SK-N-SH treated with all-trans-retinoic acid at 6 μM for 48 hours (cell line): ENCODE data around the gene PIGS.

ENCODE experiments used
- ATAC-seq: fragments of 200-7000 bp; cut with Tn5 transposase; 3 replicates; pipeline ENCODE4 v1.9.1; 2020; ENCODE audit warnings: mild to moderate bottlenecking, moderate library complexity
- ARNTL ChIP-seq: fragments of 450-650 bp; formaldehyde crosslinking; IDR thresholded peaks from 2 replicates; pipeline ENCODE4 v1.5.0; 2020; ENCODE audit warnings: low read depth, mild to moderate bottlenecking, moderate library complexity, borderline replicate concordance
- BACH2 ChIP-seq: fragments of 250-450 bp; sonication (Bioruptor Pico); IDR thresholded peaks from 2 replicates; pipeline ENCODE4 v1.9.0; 2021; ENCODE audit warnings: mild to moderate bottlenecking, borderline replicate concordance
- CREB5 ChIP-seq: fragments of 250-450 bp; sonication (Bioruptor Pico); IDR thresholded peaks from 2 replicates; pipeline ENCODE4 v1.5.1; 2020; ENCODE audit warnings: low read depth, mild to moderate bottlenecking, moderate library complexity
- CSRNP3 ChIP-seq: fragments of 250-450 bp; sonication (Bioruptor Pico); IDR thresholded peaks from 2 replicates; pipeline ENCODE4 v1.5.1; 2021; ENCODE audit warnings: mild to moderate bottlenecking, moderate library complexity
- ESRRG ChIP-seq: fragments of 250-450 bp; sonication (Bioruptor Pico); IDR thresholded peaks from 2 replicates; pipeline ENCODE4 v1.6.1; 2021; ENCODE audit warnings: mild to moderate bottlenecking
- GLIS3 ChIP-seq: fragments of 250-450 bp; sonication (Bioruptor Pico); IDR thresholded peaks from 2 replicates; pipeline ENCODE4 v1.5.0; 2020; ENCODE audit warnings: mild to moderate bottlenecking, moderate library complexity
- ISL1 ChIP-seq: fragments of 250-450 bp; sonication (Bioruptor Pico); IDR thresholded peaks from 2 replicates; pipeline ENCODE4 v2.1.2; 2022; ENCODE audit warnings: mild to moderate bottlenecking, moderate library complexity
- OSR1 ChIP-seq: fragments of 250-450 bp; sonication (Bioruptor Pico); IDR thresholded peaks from 2 replicates; pipeline ENCODE4 v1.8.0; 2022; ENCODE audit warnings: moderate library complexity, mild to moderate bottlenecking, inconsistent platforms
- PPARA ChIP-seq: fragments of 250-450 bp; sonication (Bioruptor Pico); IDR thresholded peaks from 2 replicates; pipeline ENCODE4 v1.5.0; 2020; ENCODE audit warnings: mild to moderate bottlenecking, borderline replicate concordance
- RARB ChIP-seq: fragments of 250-450 bp; sonication (Bioruptor Pico); IDR thresholded peaks from 2 replicates; pipeline ENCODE4 v1.8.0; 2021; ENCODE audit warnings: mild to moderate bottlenecking, moderate library complexity
- SNAI2 ChIP-seq: fragments of 250-450 bp; sonication (Bioruptor Pico); IDR thresholded peaks from 2 replicates; pipeline ENCODE4 v1.5.0; 2020; ENCODE audit warnings: mild to moderate bottlenecking, moderate library complexity
- TCF4 ChIP-seq: fragments of 250-450 bp; sonication (Bioruptor Pico); IDR thresholded peaks from 2 replicates; pipeline ENCODE4 v1.8.0; 2021; ENCODE audit warnings: mild to moderate bottlenecking, moderate library complexity, borderline replicate concordance
- TOX ChIP-seq: fragments of 250-450 bp; sonication (Bioruptor Pico); IDR thresholded peaks from 2 replicates; pipeline ENCODE4 v1.8.0; 2021; ENCODE audit warnings: mild to moderate bottlenecking, moderate library complexity, borderline replicate concordance
- ZC3H10 ChIP-seq: fragments of 250-450 bp; sonication (Bioruptor Pico); IDR thresholded peaks from 2 replicates; pipeline ENCODE4 v1.5.1; 2021; ENCODE audit warnings: mild to moderate bottlenecking, moderate library complexity
- ZFP3 ChIP-seq: fragments of 250-450 bp; sonication (Bioruptor Pico); IDR thresholded peaks from 2 replicates; pipeline ENCODE4 v1.5.0; 2020; ENCODE audit warnings: mild to moderate bottlenecking, moderate library complexity
- ZFP30 ChIP-seq: fragments of 450-650 bp; formaldehyde crosslinking; IDR thresholded peaks from 2 replicates; pipeline ENCODE4 v1.5.0; 2022; ENCODE audit warnings: mild to moderate bottlenecking, moderate library complexity
- ZNF565 ChIP-seq: fragments of 450-650 bp; formaldehyde crosslinking; conservative IDR thresholded peaks from 2 replicates; pipeline ENCODE4 v1.5.0; 2020; ENCODE audit warnings: low read depth, mild to moderate bottlenecking, moderate library complexity
- ZNF70 ChIP-seq: fragments of 450-650 bp; formaldehyde crosslinking; IDR thresholded peaks from 2 replicates; pipeline ENCODE4 v1.5.0; 2020; ENCODE audit warnings: mild to moderate bottlenecking, moderate library complexity
- ZNF8 ChIP-seq: fragments of 450-650 bp; formaldehyde crosslinking; IDR thresholded peaks from 2 replicates; pipeline ENCODE4 v1.5.0; 2020; ENCODE audit warnings: mild to moderate bottlenecking, moderate library complexity
- TF ChIP-seq, protein P1 (sequence below): fragments of 250-450 bp; sonication (Bioruptor Pico); IDR thresholded peaks from 2 replicates; pipeline ENCODE4 v1.8.0; 2020; ENCODE audit warnings: mild to moderate bottlenecking, moderate library complexity, borderline replicate concordance
- TF ChIP-seq, protein P2 (sequence below): fragments of 250-450 bp; sonication (Bioruptor Pico); IDR thresholded peaks from 2 replicates; pipeline ENCODE4 v1.5.0; 2020; ENCODE audit warnings: mild to moderate bottlenecking, moderate library complexity
- TF ChIP-seq, protein P3 (sequence below): fragments of 250-450 bp; sonication (Bioruptor Pico); IDR thresholded peaks from 2 replicates; pipeline ENCODE4 v1.8.0; 2021; ENCODE audit warnings: low read depth, mild to moderate bottlenecking, moderate library complexity, borderline replicate concordance

The PIGS gene

DNA sequence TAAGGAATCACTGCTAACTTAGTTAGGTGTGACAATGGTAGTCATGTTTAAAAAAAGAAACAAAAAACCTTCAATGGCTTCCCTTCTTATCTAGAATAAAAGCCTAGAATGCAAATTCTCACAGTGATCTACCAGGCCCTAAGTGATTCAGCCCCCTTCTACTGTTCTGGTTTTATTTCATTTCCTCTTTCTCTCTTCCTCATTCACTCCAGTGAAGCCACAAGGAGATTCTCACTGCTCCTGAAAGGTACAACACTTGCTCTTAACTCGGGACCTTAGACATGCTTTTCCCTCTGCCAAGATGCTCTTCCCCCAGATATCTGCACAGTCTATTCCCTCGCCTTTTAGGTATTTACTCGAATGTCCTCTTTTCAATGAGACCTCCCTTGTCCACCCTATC is 3.7 kb downstream of the PIGS start:
- TF ChIP-seq GLIS3 (CRISPR knock-in tag): no peak
- TF ChIP-seq BACH2: no peak
- no peak for TF ChIP-seq OSR1 (CRISPR knock-in tag)
- no peak for TF ChIP-seq ARNTL (CRISPR knock-in tag)
- TF ChIP-seq ZC3H10 (CRISPR knock-in tag): no peak
- TF ChIP-seq CSRNP3 (CRISPR knock-in tag): no peak
- no peak for TF ChIP-seq ESRRG (CRISPR knock-in tag)
- no peak for TF ChIP-seq ZNF565
- no peak for TF ChIP-seq SNAI2 (CRISPR knock-in tag)
- no peak for TF ChIP-seq ZFP3
- TF ChIP-seq RARB (CRISPR knock-in tag): no peak
- no peak for ATAC-seq

GRCh38 chr17:28563475-28563874 is 7.8 kb downstream of the PIGS start:
- TF ChIP-seq ISL1 (CRISPR knock-in tag) (peak; percentile 39; the same call in 1 of the 2 replicates), TOX (CRISPR knock-in tag) (no peak), OSR1 (CRISPR knock-in tag) (no peak), TCF4 (no peak)
- TF ChIP-seq, protein P1, sequence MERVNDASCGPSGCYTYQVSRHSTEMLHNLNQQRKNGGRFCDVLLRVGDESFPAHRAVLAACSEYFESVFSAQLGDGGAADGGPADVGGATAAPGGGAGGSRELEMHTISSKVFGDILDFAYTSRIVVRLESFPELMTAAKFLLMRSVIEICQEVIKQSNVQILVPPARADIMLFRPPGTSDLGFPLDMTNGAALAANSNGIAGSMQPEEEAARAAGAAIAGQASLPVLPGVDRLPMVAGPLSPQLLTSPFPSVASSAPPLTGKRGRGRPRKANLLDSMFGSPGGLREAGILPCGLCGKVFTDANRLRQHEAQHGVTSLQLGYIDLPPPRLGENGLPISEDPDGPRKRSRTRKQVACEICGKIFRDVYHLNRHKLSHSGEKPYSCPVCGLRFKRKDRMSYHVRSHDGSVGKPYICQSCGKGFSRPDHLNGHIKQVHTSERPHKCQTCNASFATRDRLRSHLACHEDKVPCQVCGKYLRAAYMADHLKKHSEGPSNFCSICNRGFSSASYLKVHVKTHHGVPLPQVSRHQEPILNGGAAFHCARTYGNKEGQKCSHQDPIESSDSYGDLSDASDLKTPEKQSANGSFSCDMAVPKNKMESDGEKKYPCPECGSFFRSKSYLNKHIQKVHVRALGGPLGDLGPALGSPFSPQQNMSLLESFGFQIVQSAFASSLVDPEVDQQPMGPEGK (CRISPR knock-in tag): no peak
- peak; percentile 88 for ATAC-seq

DNA sequence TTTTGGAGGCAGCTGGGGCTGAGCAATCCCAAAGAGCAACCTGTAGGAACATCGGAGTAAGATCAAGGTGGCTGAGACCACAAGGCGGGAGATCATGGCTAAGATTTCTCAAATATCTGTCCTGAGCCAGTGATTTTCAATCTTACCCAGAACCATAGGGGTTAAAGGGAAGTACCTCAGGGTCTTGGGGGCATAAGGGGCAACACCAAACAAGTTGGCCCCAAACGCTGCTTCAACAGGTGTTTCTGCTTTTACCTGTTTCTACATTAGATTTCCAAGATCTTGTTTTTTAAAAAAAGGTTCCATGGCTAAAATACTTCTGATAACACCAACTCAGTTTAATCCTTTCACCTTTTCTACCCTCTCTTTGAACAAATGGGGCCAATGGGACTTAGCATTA is 16.3 kb downstream of the PIGS start:
- ATAC-seq: no peak
- TF ChIP-seq CREB5 (CRISPR knock-in tag) (no peak), SNAI2 (CRISPR knock-in tag) (no peak), PPARA (CRISPR knock-in tag) (no peak), TCF4 (no peak), GLIS3 (CRISPR knock-in tag) (no peak), ARNTL (CRISPR knock-in tag) (no peak), ESRRG (CRISPR knock-in tag) (no peak), ZNF8 (no peak), ZNF565 (no peak), ZFP3 (no peak)
- TF ChIP-seq, protein P2, sequence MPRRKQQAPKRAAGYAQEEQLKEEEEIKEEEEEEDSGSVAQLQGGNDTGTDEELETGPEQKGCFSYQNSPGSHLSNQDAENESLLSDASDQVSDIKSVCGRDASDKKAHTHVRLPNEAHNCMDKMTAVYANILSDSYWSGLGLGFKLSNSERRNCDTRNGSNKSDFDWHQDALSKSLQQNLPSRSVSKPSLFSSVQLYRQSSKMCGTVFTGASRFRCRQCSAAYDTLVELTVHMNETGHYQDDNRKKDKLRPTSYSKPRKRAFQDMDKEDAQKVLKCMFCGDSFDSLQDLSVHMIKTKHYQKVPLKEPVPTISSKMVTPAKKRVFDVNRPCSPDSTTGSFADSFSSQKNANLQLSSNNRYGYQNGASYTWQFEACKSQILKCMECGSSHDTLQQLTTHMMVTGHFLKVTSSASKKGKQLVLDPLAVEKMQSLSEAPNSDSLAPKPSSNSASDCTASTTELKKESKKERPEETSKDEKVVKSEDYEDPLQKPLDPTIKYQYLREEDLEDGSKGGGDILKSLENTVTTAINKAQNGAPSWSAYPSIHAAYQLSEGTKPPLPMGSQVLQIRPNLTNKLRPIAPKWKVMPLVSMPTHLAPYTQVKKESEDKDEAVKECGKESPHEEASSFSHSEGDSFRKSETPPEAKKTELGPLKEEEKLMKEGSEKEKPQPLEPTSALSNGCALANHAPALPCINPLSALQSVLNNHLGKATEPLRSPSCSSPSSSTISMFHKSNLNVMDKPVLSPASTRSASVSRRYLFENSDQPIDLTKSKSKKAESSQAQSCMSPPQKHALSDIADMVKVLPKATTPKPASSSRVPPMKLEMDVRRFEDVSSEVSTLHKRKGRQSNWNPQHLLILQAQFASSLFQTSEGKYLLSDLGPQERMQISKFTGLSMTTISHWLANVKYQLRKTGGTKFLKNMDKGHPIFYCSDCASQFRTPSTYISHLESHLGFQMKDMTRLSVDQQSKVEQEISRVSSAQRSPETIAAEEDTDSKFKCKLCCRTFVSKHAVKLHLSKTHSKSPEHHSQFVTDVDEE (CRISPR knock-in tag): no peak

DNA sequence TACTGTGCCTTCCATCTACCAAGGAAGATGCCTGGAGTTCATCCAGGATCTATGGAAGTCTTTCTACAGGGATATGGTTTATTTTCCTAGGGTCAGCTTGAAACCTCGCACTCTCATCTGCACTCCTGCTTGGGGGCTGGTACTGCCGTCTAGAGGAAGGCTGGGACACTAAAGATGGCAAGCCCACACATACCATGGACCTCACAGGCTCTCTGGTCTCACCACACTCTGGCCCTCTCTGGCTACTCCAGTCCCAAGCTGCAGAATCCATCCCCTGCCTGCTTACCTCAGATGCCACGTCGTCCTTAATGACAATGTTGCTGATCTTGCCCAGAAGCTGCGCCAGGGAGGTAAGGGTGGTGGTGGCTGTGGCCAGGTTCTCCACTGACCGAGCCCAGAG is 16.8 kb downstream of the PIGS start:
- ATAC-seq: no peak
- no peak for TF ChIP-seq ARNTL (CRISPR knock-in tag)
- no peak for TF ChIP-seq GLIS3 (CRISPR knock-in tag)
- no peak for TF ChIP-seq TOX (CRISPR knock-in tag)
- TF ChIP-seq, protein P3, sequence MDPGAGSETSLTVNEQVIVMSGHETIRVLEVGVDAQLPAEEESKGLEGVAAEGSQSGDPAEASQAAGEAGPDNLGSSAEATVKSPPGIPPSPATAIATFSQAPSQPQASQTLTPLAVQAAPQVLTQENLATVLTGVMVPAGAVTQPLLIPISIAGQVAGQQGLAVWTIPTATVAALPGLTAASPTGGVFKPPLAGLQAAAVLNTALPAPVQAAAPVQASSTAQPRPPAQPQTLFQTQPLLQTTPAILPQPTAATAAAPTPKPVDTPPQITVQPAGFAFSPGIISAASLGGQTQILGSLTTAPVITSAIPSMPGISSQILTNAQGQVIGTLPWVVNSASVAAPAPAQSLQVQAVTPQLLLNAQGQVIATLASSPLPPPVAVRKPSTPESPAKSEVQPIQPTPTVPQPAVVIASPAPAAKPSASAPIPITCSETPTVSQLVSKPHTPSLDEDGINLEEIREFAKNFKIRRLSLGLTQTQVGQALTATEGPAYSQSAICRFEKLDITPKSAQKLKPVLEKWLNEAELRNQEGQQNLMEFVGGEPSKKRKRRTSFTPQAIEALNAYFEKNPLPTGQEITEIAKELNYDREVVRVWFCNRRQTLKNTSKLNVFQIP (CRISPR knock-in tag): no peak
- TF ChIP-seq RARB (CRISPR knock-in tag): no peak
- no peak for TF ChIP-seq SNAI2 (CRISPR knock-in tag)
- no peak for TF ChIP-seq ESRRG (CRISPR knock-in tag)
- no peak for TF ChIP-seq ZFP30 (CRISPR knock-in tag)
- no peak for TF ChIP-seq TCF4
- no peak for TF ChIP-seq BACH2
- TF ChIP-seq ZNF70 (CRISPR knock-in tag): no peak
